Spleen (tissue), 11 donors: ENCODE results near the gene DENND10. TPM values are rescaled to one million over a fixed set of nuclear protein-coding genes. Genes with fewer than 3 reads are reported as not detected.
A peak's percentile ranks its signal among the peaks of the same experiment; 100 is the strongest.

Experiments used
- DNase-seq: peaks from one replicate; pipeline ENCODE4 v3.0.0-alpha.2; 2020
- H3K27ac ChIP-seq, 8 donors: fragments of 200-600 bp; sonication (generic) in 7 of 8; 1 replicate in 4 of 8; 2 replicates in 4 of 8; pipeline versions ENCODE4 v1.5.0 to v1.8.0; 2016 to 2021; ENCODE audit warnings: inconsistent platforms in 4 of 8, mild to moderate bottlenecking in 4 of 8, moderate library complexity in 1 of 8
- H3K27me3 ChIP-seq, 7 donors: fragments of 200-600 bp; sonication (generic) in 6 of 7; replicated peaks in 1 of 7; 1 replicate in 4 of 7; 2 replicates in 3 of 7; pipeline versions ENCODE4 v1.5.0 to v1.8.0; 2016 to 2021; ENCODE audit warnings: inconsistent platforms in 3 of 7, mild to moderate bottlenecking in 1 of 7
- H3K36me3 ChIP-seq, 6 donors: fragments of 200-600 bp; sonication (generic) in 5 of 6; 1 replicate in 4 of 6; 2 replicates in 2 of 6; pipeline versions ENCODE4 v1.5.0 to v1.8.0; 2016 to 2021; ENCODE audit warnings: inconsistent platforms in 2 of 6
- H3K4me1 ChIP-seq, 6 donors: fragments of 200-600 bp; sonication (generic) in 5 of 6; 1 replicate in 3 of 6; 2 replicates in 3 of 6; pipeline versions ENCODE4 v1.5.0 to v1.8.0; 2016 to 2021; ENCODE audit warnings: inconsistent platforms in 3 of 6
- H3K4me3 ChIP-seq, 8 donors: fragments of 200-600 bp; sonication (generic) in 7 of 8; 1 replicate in 4 of 8; 2 replicates in 4 of 8; pipeline versions ENCODE4 v1.5.0 to v1.8.0; 2016 to 2021; ENCODE audit warnings: inconsistent platforms in 4 of 8, mild to moderate bottlenecking in 4 of 8, moderate library complexity in 2 of 8
- H3K9me3 ChIP-seq, 8 donors: fragments of 200-600 bp; sonication (generic) in 7 of 8; 1 replicate in 4 of 8; 2 replicates in 4 of 8; pipeline versions ENCODE4 v1.5.0 to v1.8.0; 2016 to 2021; ENCODE audit warnings: inconsistent platforms in 4 of 8
- CTCF ChIP-seq, 11 experiments: fragments of 200-600 bp in 7 of 11; fragments of 450-650 bp in 4 of 11; sonication (generic) in 4 of 11; IDR thresholded peaks in 8 of 11; conservative IDR thresholded peaks in 3 of 11; 1 replicate in 7 of 11; 2 replicates in 4 of 11; pipeline versions ENCODE4 v1.4.0 to v1.8.0; 2016 to 2021; ENCODE audit warnings: antibody characterized with exemption in 11 of 11, inconsistent platforms in 4 of 11, mild to moderate bottlenecking in 1 of 11
- POLR2A ChIP-seq, 3 donors: fragments of 450-650 bp; IDR thresholded peaks; one replicate each; pipeline ENCODE4 v1.5.1; 2017; ENCODE audit warnings: antibody characterized with exemption in 3 of 3, mild to moderate bottlenecking in 1 of 3
- POLR2AphosphoS5 ChIP-seq, 3 donors: sonication (generic); formaldehyde crosslinking; IDR thresholded peaks; one replicate each; pipeline ENCODE4 v1.5.1; 2017; ENCODE audit warnings: antibody characterized with exemption in 3 of 3
- WGBS, 5 donors: extraction: QIAGEN DNeasy Blood & Tissue Kit in 3 of 5; methylation state at CpG; one replicate each; pipeline versions ENCODE4 v1.1.5 to v1.1.7; 2013 to 2018; 5-methylcytosine and 5-hydroxymethylcytosine counted together
- intact Hi-C: fragments of 100-400 bp; cut with DNase I; formaldehyde crosslinking; loops from one replicate; pipeline ENCODE4 v1.15.0; 2023; ENCODE audit warnings: low total_unique reads
- polyA plus RNA-seq, 3 donors: library from polyadenylated mRNA; stranded (reverse); fragments of 200-250 nt; gene quantifications; one replicate each; pipeline ENCODE4 v1.2.1, GENCODE V29; 2013
- total RNA-seq, 7 donors: library from RNA; depleted of rRNA in 3 of 7; stranded (reverse); fragments of >200 nt in 3 of 7; fragmentation: NEBNext Ultra II Directional in 4 of 7; extraction: Animal tissue kit (Norgen Biotek cat#: 25700) in 4 of 7; gene quantifications; one replicate each; pipeline versions ENCODE4 v1.1.0 to v1.2.1, GENCODE V29; 2016 to 2021
- donor health status: healthy with polysubstance abuse.
- donor health status: DM: no; HTN: no; CAD: no; lungs with moderate emphysema.
- donor health status: DM: no; HTN: no; CAD: no.
- donor health status: Bipolar disorder and iron deficiency.
- donor health status: healthy.
- donor health status: DM: no; HTN: no; CAD: no.
- donor health status: DM: yes; HTN: yes; CAD: no.

Gene DENND10
- total and polyA plus RNA-seq, 10 donors = 11.3 to 57.0 (median 35.5) TPM

- intact Hi-C loops = no loop called here
- H3K27me3 ChIP-seq = no peaks in the 10 kb centered on the region
- WGBS, 5 donors = 89 to 97% (median 94%) methylated on average over 9 of the region's 9 CpGs
- H3K27ac ChIP-seq = no peak overlapping the region
- H3K4me3 ChIP-seq = no peak overlapping the region
- no peak for TF ChIP-seq POLR2A (IDR thresholded peaks at IDR 0.05)
- no peak for TF ChIP-seq CTCF (IDR thresholded peaks at IDR 0.05 in 8 of 11, conservative IDR thresholded peaks at IDR 0.05 in 3 of 11)
- no peak for TF ChIP-seq POLR2AphosphoS5 (IDR thresholded peaks at IDR 0.05)
- peaks cover 0 to 91% (median 72%) of the 10 kb centered on the region in 6 donors for H3K36me3 ChIP-seq
- DNase-seq = no peak
- H3K9me3 ChIP-seq = no peaks in the 10 kb centered on the region
- peaks cover 0 to 36% (median 19%) of the 10 kb centered on the region in 6 donors for H3K4me1 ChIP-seq
These were observed 33.3 kb upstream of the DENND10 start for GRCh38 chr10:119070395-119071165.

GRCh38 chr10:119073584-119073983 lies 30.3 kb upstream of the DENND10 start:
- WGBS, 5 donors = 64 to 90% (median 78%) methylated on average over 6 of the region's 6 CpGs
- H3K36me3 ChIP-seq = peaks cover 0 to 61% (median 41%) of the 10 kb centered on the region in 6 donors
- H3K9me3 ChIP-seq = no peaks in the 10 kb centered on the region
- no peak overlapping the region for H3K4me3 ChIP-seq
- DNase-seq = no peak
- TF ChIP-seq POLR2AphosphoS5 (IDR thresholded peaks at IDR 0.05) = no peak
- TF ChIP-seq CTCF (IDR thresholded peaks at IDR 0.05 in 8 of 11, conservative IDR thresholded peaks at IDR 0.05 in 3 of 11) = no peak
- TF ChIP-seq POLR2A (IDR thresholded peaks at IDR 0.05) = no peak
- H3K27me3 ChIP-seq = no peaks in the 10 kb centered on the region
- H3K4me1 ChIP-seq = peaks cover 29 to 66% (median 48%) of the 10 kb centered on the region in 6 donors
- no peak overlapping the region for H3K27ac ChIP-seq
- intact Hi-C loops = no loop called here

GRCh38 chr10:119078422-119079179 lies 25.3 kb upstream of the DENND10 start:
- peak overlapping the region; percentile 80 to 96 (median 92) for H3K4me3 ChIP-seq
- H3K9me3 ChIP-seq = no peaks in the 10 kb centered on the region
- H3K4me1 ChIP-seq = peaks cover 29 to 74% (median 58%) of the 10 kb centered on the region in 6 donors
- H3K36me3 ChIP-seq = peaks cover 0 to 11% (median 0%) of the 10 kb centered on the region in 6 donors
- WGBS, 5 donors = 27 to 46% (median 28%) methylated on average over 10 of the region's 10 CpGs
- DNase-seq = no peak
- peak overlapping the region in 6 of 8 donors; percentile 38 to 99 (median 97) for H3K27ac ChIP-seq
- TF ChIP-seq POLR2A (IDR thresholded peaks at IDR 0.05) = no peak
- TF ChIP-seq CTCF (IDR thresholded peaks at IDR 0.05 in 8 of 11, conservative IDR thresholded peaks at IDR 0.05 in 3 of 11) = no peak
- no peak for TF ChIP-seq POLR2AphosphoS5 (IDR thresholded peaks at IDR 0.05)
- H3K27me3 ChIP-seq = no peaks in the 10 kb centered on the region
- intact Hi-C loops = no loop called here
